Measurements from ENCODE around the gene EFEMP1.

- TF ChIP-seq, protein P1, sequence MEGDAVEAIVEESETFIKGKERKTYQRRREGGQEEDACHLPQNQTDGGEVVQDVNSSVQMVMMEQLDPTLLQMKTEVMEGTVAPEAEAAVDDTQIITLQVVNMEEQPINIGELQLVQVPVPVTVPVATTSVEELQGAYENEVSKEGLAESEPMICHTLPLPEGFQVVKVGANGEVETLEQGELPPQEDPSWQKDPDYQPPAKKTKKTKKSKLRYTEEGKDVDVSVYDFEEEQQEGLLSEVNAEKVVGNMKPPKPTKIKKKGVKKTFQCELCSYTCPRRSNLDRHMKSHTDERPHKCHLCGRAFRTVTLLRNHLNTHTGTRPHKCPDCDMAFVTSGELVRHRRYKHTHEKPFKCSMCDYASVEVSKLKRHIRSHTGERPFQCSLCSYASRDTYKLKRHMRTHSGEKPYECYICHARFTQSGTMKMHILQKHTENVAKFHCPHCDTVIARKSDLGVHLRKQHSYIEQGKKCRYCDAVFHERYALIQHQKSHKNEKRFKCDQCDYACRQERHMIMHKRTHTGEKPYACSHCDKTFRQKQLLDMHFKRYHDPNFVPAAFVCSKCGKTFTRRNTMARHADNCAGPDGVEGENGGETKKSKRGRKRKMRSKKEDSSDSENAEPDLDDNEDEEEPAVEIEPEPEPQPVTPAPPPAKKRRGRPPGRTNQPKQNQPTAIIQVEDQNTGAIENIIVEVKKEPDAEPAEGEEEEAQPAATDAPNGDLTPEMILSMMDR (conservative IDR thresholded peaks at IDR 0.05): no peak
- no peak for TF ChIP-seq EZH2 (IDR thresholded peaks at IDR 0.05; ENCODE audit: low read depth)
Observed at GRCh38 chr2:55943466-55943865, 19.9 kb upstream of the EFEMP1 start.

Data from PC-9 (cell line).